NCI-H2196 treated with DMSO at 0.1 percent for 48 hours (cell line): ENCODE measurements around the gene MRPL28.
"Not testable (repeated sequence)": the region's sequence is repeated elsewhere in the genome, so short reads cannot be mapped to it uniquely, and the experiment has no call there.

Experiments used
- DNase-seq: peaks from one replicate; lab custom pipeline; 2025; ENCODE audit not compliant: unreplicated experiment; lab: John Stamatoyannopoulos, UW

Gene MRPL28

GRCh38 chr16:370443-370842 lies at the start of gene MRPL28:
Gene MRPL28, minus strand, starts transcription at chr16:370538. Its CDS starts 320 bp downstream, at chr16:370218.
- DNase-seq: peak; percentile 89

DNA sequence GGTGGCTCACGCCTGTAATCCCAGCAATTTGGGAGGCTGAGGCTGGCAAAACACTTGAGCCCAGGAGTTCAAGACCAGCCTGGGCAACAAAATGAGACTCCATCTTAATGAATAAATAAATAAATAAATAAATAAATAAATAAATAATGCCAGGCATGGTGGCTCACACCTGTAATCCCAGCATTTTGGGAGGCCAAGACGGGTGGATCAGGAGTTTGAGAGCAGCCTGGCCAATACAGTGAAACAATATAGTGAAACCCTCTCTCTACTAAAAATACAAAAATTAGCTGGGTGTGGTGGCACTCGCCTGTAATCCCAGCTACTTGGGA lies 44.8 kb upstream of the MRPL28 start:
- not testable (repeated sequence) for DNase-seq

DNA sequence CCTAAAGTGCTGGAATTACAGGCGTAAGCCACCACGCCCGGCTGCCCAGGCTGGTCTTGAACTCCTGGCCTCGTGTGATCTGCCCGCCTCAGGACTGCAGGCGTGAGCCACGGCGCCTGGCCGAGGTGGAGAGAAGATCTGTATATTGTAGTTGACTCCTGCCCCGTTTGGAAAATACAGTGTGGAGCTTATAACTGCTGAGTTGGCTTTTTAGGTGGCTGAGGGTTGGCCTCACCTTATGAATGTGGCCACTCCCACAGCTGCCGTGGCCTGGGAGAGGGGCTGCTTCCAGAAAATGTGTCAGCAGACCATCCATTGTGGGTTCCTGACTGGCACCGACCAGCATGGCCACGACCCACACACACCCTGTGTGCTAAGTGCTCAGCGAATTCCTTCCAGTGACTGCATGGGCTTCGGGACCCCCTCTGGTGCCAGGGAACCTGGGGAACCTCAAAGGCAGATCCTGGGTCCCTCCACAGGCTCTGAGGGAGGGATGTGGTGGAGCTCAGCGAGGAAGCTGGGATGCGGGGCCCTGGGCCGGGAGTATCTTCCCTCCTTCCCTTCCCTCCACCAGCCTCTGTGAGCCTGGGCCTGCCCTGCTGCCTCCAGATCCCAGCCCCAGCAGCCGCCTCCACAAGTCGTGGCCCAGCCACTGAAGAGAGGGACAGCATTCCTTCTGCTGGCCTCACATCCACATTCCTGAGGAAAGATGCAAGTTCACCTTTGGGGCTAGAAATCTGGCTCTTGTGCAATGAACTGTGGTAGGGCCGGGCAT lies 44.2 kb upstream of the MRPL28 start:
- DNase-seq: no peak

DNA sequence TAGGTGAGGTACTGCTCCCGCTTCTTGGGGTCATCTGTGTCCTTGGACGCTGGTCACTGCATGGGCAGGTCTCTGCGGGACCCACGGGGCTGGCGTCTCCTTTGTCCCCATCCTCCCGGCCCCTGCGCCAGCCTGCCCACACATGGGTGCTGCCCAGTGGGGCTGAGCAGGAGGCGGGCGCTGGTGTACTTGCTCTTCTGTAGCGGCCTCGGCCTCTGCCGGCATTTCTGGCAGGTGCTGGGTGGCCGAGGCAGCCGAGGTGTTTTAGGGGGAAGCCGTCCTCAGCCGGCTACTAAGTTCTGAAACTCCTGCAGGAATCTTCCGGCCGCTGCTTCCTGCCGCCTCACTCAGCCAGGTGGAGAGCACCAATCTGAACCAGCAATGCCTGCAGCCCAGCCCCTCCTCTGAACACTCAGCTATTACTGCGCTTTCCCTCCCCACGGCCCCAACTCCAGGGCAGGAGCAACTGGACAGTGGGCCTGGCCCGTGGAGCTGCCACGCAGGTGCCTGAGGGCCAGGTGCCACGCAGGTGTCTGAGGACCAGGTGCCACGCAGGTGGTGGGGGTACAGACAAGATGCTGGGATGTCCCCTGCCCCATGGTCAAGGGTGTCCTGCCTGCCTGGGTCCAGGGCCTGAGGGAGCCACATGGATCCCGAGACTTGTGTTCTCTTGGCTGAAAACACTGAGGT lies 41.4 kb upstream of the MRPL28 start:
- DNase-seq: no peak

DNA sequence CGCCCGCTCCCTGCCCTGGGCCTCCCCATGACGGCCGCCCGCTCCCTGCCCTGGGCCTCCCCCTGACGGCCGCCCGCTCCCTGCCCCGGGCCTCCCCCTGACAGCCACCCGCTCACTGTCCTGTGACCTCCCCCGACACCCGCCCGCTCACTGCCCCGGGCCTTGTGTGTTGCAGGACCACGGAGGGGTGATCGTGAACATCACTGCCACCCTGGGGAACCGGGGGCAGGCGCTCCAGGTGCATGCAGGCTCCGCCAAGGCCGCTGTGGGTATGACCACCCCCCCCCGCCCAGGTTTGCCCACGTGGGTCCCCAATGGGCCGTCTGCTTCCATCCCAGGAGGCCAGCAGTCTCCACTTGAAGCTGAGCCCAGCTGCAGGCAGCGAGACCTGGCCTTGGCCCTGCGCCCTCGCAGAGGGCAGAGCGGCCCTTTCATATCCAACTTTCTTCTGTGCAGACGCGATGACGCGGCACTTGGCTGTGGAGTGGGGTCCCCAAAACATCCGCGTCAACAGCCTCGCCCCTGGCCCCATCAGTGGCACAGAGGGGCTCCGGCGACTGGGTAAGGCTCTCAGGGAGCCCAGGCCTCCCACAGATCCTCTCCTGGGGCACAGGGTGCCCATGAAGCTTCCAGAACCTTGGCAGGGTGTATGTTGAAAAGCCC lies 40.3 kb upstream of the MRPL28 start:
- no peak for DNase-seq

GRCh38 chr16:407253-407652 lies 36.9 kb upstream of the MRPL28 start:
- no peak for DNase-seq

DNA sequence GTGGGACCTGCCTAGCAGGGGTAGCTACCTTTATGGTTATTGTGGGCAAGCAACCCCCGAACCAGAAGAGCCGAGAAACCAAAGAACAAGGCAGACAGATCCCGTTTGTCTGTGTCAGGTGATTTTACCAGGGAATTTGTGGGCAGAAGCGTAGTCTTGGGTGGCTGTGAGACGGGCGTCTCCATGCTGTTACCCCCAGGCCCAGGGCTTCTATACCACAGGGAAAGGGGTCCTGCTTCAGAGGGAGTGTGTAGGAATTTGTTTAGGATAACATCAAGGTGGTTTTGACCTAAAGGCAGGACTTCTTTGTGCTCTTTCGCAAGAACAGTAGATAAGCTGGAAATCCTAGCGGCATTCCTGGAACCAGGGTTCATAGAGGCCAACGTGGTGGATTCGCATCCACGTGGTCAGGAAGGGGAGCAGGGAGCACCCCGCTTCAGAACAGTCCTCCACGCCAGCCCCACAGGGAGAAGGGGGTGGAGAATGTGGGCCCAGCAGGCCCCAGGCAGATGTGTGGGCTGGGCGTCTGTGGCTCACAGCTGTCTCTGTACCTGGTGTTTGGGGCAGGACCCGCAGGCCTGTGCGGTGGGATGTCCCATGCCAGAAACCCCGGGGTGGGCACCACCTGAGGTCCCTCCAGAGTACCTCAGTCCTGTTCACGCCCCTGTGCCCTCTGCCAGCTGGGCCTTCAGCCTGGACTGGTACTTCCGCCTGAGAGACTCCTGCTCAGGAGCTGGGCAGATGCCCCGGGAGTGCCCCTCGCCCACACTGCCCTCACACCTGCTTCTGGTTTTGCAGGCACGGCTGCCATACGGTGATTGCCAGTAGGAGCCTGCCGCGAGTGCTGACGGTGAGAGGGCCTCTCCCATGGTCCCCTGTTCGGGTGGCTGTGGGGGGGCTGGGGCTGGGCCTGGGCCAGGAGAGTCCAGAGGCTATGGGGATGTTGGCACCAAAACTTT lies 35.5 kb upstream of the MRPL28 start:
- DNase-seq: no peak

DNA sequence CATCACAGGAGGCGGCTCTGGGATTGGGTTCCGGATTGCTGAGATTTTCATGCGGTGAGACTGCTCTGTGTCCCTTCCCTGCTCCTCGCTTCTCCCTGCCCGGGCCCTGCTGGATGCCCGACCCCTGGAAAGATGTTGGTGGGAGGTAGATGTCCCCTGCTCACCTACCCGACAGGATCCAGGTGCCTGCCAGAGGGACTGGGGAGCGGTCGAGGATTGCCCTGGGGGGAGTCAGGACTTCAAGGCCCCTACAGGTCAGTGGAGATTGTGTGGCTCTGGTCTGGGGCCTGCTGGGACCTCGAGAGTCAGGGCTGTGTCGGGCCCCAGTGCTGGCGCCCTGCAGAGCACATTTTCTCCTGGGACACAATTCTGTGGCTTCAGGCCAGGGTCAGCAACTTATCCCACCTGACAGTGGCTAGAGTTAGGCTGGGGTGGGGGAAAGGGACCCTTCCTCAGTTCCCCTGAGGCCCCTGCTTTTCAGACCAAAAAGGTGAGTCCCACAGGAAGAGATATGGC lies 34.7 kb upstream of the MRPL28 start:
- no peak for DNase-seq

GRCh38 chr16:401468-402348 lies 31.4 kb upstream of the MRPL28 start, which contains the start of gene DECR2:
Gene DECR2, plus strand, starts transcription at chr16:401885. Its CDS starts 79 bp downstream, at chr16:401964.
- DNase-seq: peak; percentile 84

DNA sequence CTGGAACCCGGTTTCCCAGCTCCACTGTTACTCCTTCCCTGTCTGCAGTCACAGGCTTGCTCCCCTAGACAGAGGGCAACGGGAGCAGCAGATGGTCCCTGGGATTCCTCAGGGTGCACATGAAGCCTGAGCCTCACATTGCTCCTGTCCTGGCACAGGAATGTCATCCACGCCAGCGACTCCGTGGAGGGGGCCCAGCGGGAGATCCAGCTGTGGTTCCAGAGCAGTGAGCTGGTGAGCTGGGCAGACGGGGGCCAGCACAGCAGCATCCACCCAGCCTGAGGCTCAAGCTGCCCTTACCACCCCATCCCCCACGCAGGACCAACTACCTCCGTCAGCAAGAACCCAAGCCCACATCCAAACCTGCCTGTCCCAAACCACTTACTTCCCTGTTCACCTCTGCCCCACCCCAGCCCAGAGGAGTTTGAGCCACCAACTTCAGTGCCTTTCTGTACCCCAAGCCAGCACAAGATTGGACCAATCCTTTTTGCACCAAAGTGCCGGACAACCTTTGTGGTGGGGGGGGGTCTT lies 29.8 kb upstream of the MRPL28 start:
- no peak for DNase-seq

GRCh38 chr16:399340-400019 lies 29.1 kb upstream of the MRPL28 start:
- DNase-seq: no peak

DNA sequence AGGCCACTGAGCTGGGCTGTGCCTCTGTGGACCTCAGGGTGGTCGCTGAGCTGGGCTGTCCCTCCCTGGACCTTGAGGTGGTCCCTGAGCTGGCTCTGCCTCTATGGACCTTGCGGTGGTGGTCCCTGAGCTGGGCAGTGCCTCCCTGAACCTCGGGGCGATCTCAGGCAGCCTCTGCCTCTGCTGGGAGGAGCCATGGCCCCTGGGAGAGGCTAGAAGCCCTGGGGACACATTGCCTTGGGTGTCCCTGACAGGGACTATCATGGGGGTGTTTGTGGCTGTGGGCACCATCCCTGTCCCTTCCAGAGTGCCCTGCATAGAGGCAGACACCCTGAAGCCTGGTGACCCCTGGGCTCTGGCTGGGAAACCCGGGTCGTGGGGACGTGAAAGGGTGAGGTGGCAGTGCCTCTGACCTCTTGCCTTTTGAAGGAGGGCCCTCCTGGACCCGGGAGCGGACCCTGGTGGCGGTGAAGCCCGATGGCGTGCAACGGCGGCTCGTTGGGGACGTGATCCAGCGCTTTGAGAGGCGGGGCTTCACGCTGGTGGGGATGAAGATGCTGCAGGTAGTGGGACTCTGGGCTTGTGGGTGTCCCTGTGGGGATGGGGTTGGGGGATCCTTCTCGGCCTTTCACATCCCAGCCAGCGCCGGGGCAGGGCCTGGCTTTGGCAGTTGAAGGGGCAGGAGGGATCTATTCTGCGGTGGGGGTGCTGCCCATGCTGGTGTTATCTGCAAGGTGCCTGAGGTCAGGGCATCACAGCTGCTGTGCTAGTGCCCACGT lies 28.4 kb upstream of the MRPL28 start:
- no peak for DNase-seq

DNA sequence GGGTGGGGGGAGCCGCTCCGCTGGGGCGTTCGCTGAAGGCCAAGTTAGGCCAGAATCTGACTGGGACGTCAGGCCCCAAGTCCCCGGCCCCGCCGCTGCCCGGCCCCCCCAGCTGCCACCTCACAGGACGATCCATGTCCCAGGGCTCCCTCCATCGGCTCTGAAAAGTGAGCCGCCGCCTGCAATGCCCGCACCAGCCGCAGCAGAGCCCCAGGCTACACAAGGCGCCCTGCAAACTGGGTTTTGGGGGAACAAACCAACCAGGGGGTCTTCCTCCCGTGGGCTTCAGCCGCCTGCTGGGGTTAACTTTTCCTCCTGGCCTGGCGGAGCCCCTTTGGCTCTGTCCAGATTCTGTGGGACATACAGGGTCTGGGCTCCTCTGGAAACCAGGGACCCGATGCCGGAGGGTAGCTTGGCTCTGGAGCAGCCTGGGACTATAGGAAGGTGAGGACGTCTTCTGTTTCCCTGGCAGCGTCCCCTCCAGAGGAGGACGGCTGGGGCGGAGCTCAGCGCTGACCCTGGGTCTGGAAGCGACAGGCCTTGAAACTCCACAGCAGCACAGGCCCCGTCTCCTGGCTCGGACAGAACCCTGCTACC lies 27.5 kb upstream of the MRPL28 start:
- no peak for DNase-seq

DNA sequence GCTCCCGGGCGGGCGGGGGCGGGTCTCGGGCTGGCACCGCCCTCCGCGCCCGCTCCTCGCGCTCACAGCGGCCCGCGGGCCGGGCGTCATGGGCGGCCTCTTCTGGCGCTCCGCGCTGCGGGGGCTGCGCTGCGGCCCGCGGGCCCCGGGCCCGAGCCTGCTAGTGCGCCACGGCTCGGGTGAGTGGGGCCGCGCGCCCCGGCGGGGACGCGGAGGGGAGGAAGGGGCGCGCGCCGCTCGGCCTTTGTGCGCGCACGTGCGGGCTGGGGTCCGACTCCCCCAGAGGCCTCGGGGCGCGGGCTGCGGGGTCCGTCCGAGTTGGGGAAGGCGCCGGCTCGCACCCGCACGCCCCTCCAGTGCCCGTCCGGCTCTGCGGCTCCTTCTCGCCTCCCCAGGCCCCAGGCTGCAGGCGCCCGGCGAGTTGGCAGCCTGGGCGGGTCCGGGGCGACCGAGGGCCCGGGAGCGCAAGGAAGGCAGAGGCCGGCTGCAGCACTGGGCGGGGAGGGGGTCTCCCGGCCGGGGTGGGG lies 26.9 kb upstream of the MRPL28 start, which contains the start of gene NME4:
TSS of gene NME4 (plus strand) at position 65 of the 527 bp plus-strand sequence. CDS start at position 89, 24 bp downstream.
- DNase-seq: no peak

DNA sequence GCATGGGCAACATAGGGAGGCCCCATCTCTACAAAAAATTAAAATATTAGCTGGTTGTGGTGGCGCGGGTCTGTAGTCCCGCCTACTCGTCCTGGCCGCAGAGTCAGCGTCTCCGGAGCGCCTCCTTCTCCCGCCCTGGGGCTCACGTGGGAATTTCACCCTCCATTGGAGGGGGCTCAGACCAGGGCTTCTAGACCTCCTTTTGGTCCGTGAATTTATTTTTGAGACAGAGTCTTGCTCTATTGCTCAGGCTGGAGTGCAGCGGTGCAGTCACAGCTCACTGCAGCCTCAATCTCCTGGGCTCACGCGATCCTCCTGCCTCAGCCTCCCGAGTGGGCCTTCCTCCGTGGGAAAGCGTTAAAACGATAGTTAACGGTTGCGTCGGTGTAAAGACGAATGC lies 26.3 kb upstream of the MRPL28 start:
- DNase-seq: no peak

- DNase-seq: no peak
Observed at GRCh38 chr16:396199-396598, 25.9 kb upstream of the MRPL28 start.

- no peak for DNase-seq
Observed at GRCh38 chr16:392450-393030, 22.2 kb upstream of the MRPL28 start.
